Neural progenitor cell (in vitro differentiated cells): ENCODE data around the gene ADAMTS6.

Source experiments
- CTCF ChIP-seq: fragments of 200-600 bp; sonication (generic); IDR thresholded peaks from 2 replicates; pipeline ENCODE4 v1.5.1; 2017; ENCODE audit warnings: antibody characterized with exemption, mild to moderate bottlenecking
- EZH2 ChIP-seq: fragments of 200-600 bp; sonication (generic); IDR thresholded peaks from 2 replicates; pipeline ENCODE4 v1.6.1; 2017; ENCODE audit warnings: antibody characterized with exemption, mild to moderate bottlenecking, moderate library complexity
- EZH2phosphoT487 ChIP-seq: fragments of 200-600 bp; sonication (generic); IDR thresholded peaks from 2 replicates; pipeline ENCODE4 v1.6.1; 2017; ENCODE audit warnings: antibody characterized with exemption

- TF ChIP-seq CTCF (no peak), EZH2 (no peak), EZH2phosphoT487 (no peak)
These were observed 228.7 kb downstream of the ADAMTS6 start for GRCh38 chr5:65252977-65253376.
